ENCODE data around the gene AMPH.

GRCh38 chr7:38675494-38676106 lies 44.4 kb upstream of the AMPH start:
- TF ChIP-seq POLR2A (IDR thresholded peaks at IDR 0.05) (no peak), CTCF (IDR thresholded peaks at IDR 0.05) (no peak)
